ENCODE measurements around the gene SETSIP. TPM values are rescaled to one million over a fixed set of nuclear protein-coding genes. Genes with fewer than 3 reads are reported as not detected.

Gene SETSIP
- total RNA-seq, 2 experiments from 2014 or later = not detected

DNA sequence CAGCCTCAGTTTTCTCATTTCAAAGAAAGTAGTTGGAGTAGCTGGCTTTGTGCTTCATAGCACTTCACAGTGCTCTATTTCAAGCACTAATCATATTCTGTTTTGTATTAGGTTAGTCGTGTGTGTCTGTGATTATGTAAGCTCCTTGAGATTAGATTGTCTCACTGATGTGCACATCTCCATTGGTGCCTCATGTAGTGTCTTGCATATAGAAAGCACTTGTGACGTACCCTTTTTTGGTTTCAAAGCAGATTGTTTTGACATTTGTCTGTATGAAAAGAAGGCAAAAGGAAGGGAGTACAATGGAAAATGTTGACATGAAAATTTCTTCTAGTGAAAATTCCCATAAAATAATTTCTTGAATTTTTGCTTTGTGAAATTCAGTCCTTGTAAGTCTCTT, 18.9 kb upstream of the SETSIP start:
- H3K9me3 ChIP-seq (ENCODE audit: control insufficient read depth in 1 of 2, insufficient read depth in 1 of 2, low read length in 2 of 2) = no peaks in the 10 kb centered on the region
- H3K4me1 ChIP-seq (ENCODE audit: insufficient read depth, low read length) = no peaks in the 10 kb centered on the region
- H3K36me3 Mint-ChIP-seq (ENCODE audit: low read depth) = peaks cover 35% of the 10 kb centered on the region
- H3K27me3 Mint-ChIP-seq = no peaks in the 10 kb centered on the region
- CTCF ChIA-PET = no interaction called here
- H3K4me3 Mint-ChIP-seq = no peak overlapping the region
- POLR2A ChIA-PET = interaction anchor here (1.3 kb wide), 1 partner anchor 23 kb away, joined by 3 read pairs; no protein-coding TSS in a partner anchor
- H3K27me3 ChIP-seq (ENCODE audit: control insufficient read depth in 1 of 2, insufficient read depth in 2 of 2, low read length in 2 of 2) = no peaks in the 10 kb centered on the region
- ATAC-seq (ENCODE audit: poor library complexity) (no peak), DNase-seq (no peak)
- intact Hi-C loops (cut with DNase I, micrococcal nuclease) = no loop called here
- H3K4me1 Mint-ChIP-seq (ENCODE audit: low read depth) = no peaks in the 10 kb centered on the region
- no peaks in the 10 kb centered on the region for H3K9me3 Mint-ChIP-seq
- TF ChIP-seq, protein P1, sequence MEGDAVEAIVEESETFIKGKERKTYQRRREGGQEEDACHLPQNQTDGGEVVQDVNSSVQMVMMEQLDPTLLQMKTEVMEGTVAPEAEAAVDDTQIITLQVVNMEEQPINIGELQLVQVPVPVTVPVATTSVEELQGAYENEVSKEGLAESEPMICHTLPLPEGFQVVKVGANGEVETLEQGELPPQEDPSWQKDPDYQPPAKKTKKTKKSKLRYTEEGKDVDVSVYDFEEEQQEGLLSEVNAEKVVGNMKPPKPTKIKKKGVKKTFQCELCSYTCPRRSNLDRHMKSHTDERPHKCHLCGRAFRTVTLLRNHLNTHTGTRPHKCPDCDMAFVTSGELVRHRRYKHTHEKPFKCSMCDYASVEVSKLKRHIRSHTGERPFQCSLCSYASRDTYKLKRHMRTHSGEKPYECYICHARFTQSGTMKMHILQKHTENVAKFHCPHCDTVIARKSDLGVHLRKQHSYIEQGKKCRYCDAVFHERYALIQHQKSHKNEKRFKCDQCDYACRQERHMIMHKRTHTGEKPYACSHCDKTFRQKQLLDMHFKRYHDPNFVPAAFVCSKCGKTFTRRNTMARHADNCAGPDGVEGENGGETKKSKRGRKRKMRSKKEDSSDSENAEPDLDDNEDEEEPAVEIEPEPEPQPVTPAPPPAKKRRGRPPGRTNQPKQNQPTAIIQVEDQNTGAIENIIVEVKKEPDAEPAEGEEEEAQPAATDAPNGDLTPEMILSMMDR (IDR thresholded peaks at IDR 0.05) = no peak
- no peaks in the 10 kb centered on the region for H3K36me3 ChIP-seq (ENCODE audit: insufficient read depth, low read length)
- H3K4me3 ChIP-seq (ENCODE audit: low read length) = no peak overlapping the region
- H3K27ac Mint-ChIP-seq = no peak overlapping the region
- H3K27ac ChIP-seq (ENCODE audit: low read depth in 1 of 2, low read length in 2 of 2) = no peak overlapping the region

- Histone ChIP-seq H3K27me3 (ENCODE audit: control insufficient read depth in 1 of 2, insufficient read depth in 2 of 2, low read length in 2 of 2) (no peaks in the 10 kb centered on the region), H3K9me3 (ENCODE audit: control insufficient read depth in 1 of 2, insufficient read depth in 1 of 2, low read length in 2 of 2) (peaks cover 0 to 4% of the 10 kb centered on the region in 2 experiments), H3K4me1 (ENCODE audit: insufficient read depth, low read length) (no peaks in the 10 kb centered on the region), H3K4me3 (ENCODE audit: low read length) (no peak overlapping the region), H3K27ac (ENCODE audit: low read depth in 1 of 2, low read length in 2 of 2) (no peak overlapping the region), H3K36me3 (ENCODE audit: insufficient read depth, low read length) (no peaks in the 10 kb centered on the region)
- ATAC-seq (ENCODE audit: poor library complexity) (no peak), DNase-seq (no peak)
- POLR2A ChIA-PET = interaction anchor here (0.6 kb wide), 1 partner anchor 68 kb away, joined by 3 read pairs; no protein-coding TSS in a partner anchor
- Mint-ChIP-seq H3K27me3 (no peaks in the 10 kb centered on the region), H3K9me3 (peaks cover 1% of the 10 kb centered on the region), H3K36me3 (ENCODE audit: low read depth) (peaks cover 25% of the 10 kb centered on the region), H3K27ac (no peak overlapping the region), H3K4me3 (no peak overlapping the region), H3K4me1 (ENCODE audit: low read depth) (no peaks in the 10 kb centered on the region)
- CTCF ChIA-PET = no interaction called here
- TF ChIP-seq, protein P1 (IDR thresholded peaks at IDR 0.05) = no peak
- intact Hi-C loops (cut with DNase I, micrococcal nuclease) = no loop called here
These were observed 16.4 kb upstream of the SETSIP start for GRCh38 chr1:92091625-92092024.

GRCh38 chr1:92087542-92087941, 12.3 kb upstream of the SETSIP start:
- no peaks in the 10 kb centered on the region for H3K4me1 ChIP-seq (ENCODE audit: insufficient read depth, low read length)
- H3K27me3 Mint-ChIP-seq = no peaks in the 10 kb centered on the region
- H3K27me3 ChIP-seq (ENCODE audit: control insufficient read depth in 1 of 2, insufficient read depth in 2 of 2, low read length in 2 of 2) = no peaks in the 10 kb centered on the region
- H3K36me3 Mint-ChIP-seq (ENCODE audit: low read depth) = peaks cover 39% of the 10 kb centered on the region
- H3K9me3 Mint-ChIP-seq = peaks cover 5% of the 10 kb centered on the region
- H3K4me1 Mint-ChIP-seq (ENCODE audit: low read depth) = peaks cover 9% of the 10 kb centered on the region
- H3K9me3 ChIP-seq (ENCODE audit: control insufficient read depth in 1 of 2, insufficient read depth in 1 of 2, low read length in 2 of 2) = peaks cover 15 to 16% of the 10 kb centered on the region in 2 experiments
- TF ChIP-seq, protein P1 (IDR thresholded peaks at IDR 0.05) = no peak
- no peak overlapping the region for H3K4me3 Mint-ChIP-seq
- POLR2A ChIA-PET = no interaction called here
- no peak overlapping the region for H3K27ac Mint-ChIP-seq
- H3K4me3 ChIP-seq (ENCODE audit: low read length) = no peak overlapping the region
- DNase-seq (no peak), ATAC-seq (ENCODE audit: poor library complexity) (no peak)
- CTCF ChIA-PET = no interaction called here
- H3K36me3 ChIP-seq (ENCODE audit: insufficient read depth, low read length) = no peaks in the 10 kb centered on the region
- intact Hi-C loops (cut with DNase I, micrococcal nuclease) = loop anchor here in 1 of 2 experiments (10.0 kb wide), 1 partner anchor 583 kb away; the partner anchor contains the start of gene CDC7
- H3K27ac ChIP-seq (ENCODE audit: low read depth in 1 of 2, low read length in 2 of 2) = no peak overlapping the region
